Activated naive CD4-positive, alpha-beta T cell treated with anti-CD3 and anti-CD28 coated beads, Interleukin-2, amount 10 ng/mL, durations not matched to agents 7 days and 5 days (primary cell): ENCODE results near the gene MT3.
A peak's percentile ranks its signal among the peaks of the same experiment; 100 is the strongest.

Source experiments
- CTCF ChIA-PET: fragments of 350-600 bp; sonication (Branson Sonifier 250); formaldehyde crosslinking; loops from one replicate; lab custom pipeline; 2021; ENCODE audit warnings: antibody characterized with exemption; lab: Charles Lee
- DNase-seq: peaks from one replicate; pipeline ENCODE4 v3.0.0-alpha.2; 2020
- H3K27ac Mint-ChIP-seq: one replicate; pipeline ENCODE4 v1.8.0; 2021; ENCODE audit warnings: mild to moderate bottlenecking, moderate library complexity, mixed read lengths
- H3K27me3 Mint-ChIP-seq: one replicate; pipeline ENCODE4 v1.8.0; 2021; ENCODE audit warnings: mild to moderate bottlenecking, mixed read lengths
- H3K36me3 Mint-ChIP-seq: one replicate; pipeline ENCODE4 v1.8.0; 2021; ENCODE audit warnings: mixed read lengths
- H3K4me1 Mint-ChIP-seq: one replicate; pipeline ENCODE4 v1.8.0; 2021; ENCODE audit warnings: mixed read lengths
- H3K4me3 Mint-ChIP-seq: one replicate; pipeline ENCODE4 v1.8.0; 2021; ENCODE audit warnings: mild to moderate bottlenecking, moderate library complexity, mixed read lengths
- H3K9me3 Mint-ChIP-seq: one replicate; pipeline ENCODE4 v1.8.0; 2021; ENCODE audit warnings: mixed read lengths

The MT3 gene

DNA sequence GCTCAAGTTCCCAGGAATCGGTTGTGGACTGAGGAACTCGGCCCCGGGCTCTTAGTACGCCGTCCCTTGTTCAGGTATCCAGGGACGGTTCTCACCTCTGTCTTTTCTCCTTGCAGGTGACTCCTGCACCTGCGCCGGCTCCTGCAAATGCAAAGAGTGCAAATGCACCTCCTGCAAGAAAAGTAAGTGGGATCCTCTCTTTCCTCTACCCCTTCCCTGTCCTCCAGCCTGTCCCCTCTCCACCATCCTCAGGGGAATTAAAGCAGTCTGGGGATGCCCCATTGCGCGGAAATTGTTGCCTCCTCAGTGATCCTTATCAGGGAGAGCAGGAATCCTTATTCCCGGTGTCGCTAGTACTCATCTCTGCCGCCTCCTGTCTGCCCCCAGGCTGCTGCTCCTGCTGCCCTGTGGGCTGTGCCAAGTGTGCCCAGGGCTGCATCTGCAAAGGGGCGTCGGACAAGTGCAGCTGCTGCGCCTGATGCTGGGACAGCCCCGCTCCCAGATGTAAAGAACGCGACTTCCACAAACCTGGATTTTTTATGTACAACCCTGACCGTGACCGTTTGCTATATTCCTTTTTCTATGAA, 19.6 kb downstream of the MT3 start:
- DNase-seq: peak; percentile 37
- H3K36me3 Mint-ChIP-seq: peaks cover 1% of the 10 kb centered on the region
- H3K9me3 Mint-ChIP-seq: no peaks in the 10 kb centered on the region
- H3K4me3 Mint-ChIP-seq: peak overlapping the region; percentile 92
- CTCF ChIA-PET: interaction anchor here (0.6 to 2.1 kb wide), 5 partner anchors 11 to 253 kb away, joined by 3 to 6 read pairs (median 4); no protein-coding TSS in a partner anchor
- H3K27me3 Mint-ChIP-seq: peaks cover 8% of the 10 kb centered on the region
- peaks cover 44% of the 10 kb centered on the region for H3K4me1 Mint-ChIP-seq
- peak overlapping the region; percentile 93 for H3K27ac Mint-ChIP-seq

DNA sequence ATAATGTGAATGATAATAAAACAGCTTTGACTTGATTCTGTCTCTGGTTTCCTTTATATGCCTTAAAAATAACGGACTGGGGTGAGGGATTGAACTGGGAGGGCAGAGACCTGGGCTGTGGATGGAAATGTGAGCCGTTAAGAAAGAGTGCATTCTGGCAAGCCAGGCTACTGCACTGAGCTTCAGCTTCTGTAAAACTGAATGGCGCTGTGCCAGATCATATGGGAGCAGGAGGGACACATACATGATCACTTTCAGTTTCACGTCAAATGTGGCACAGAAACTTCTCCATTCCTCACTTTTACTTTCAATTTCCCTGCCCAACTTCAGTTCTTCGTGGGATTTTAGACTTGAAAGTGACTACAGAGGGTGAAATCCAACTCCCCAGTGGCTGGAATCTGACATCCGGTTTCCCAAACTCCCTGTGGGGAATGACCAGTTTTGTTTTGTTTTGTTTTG, 20.2 kb downstream of the MT3 start:
- CTCF ChIA-PET: interaction anchor here (0.6 to 2.1 kb wide), 3 partner anchors 11 to 254 kb away, joined by 3 to 6 read pairs (median 3); no protein-coding TSS in a partner anchor
- H3K4me1 Mint-ChIP-seq: peaks cover 44% of the 10 kb centered on the region
- peak; percentile 86 for DNase-seq
- peak overlapping the region; percentile 93 for H3K27ac Mint-ChIP-seq
- H3K27me3 Mint-ChIP-seq: peaks cover 4% of the 10 kb centered on the region
- H3K36me3 Mint-ChIP-seq: peaks cover 1% of the 10 kb centered on the region
- H3K9me3 Mint-ChIP-seq: no peaks in the 10 kb centered on the region
- peak overlapping the region; percentile 92 for H3K4me3 Mint-ChIP-seq

DNA sequence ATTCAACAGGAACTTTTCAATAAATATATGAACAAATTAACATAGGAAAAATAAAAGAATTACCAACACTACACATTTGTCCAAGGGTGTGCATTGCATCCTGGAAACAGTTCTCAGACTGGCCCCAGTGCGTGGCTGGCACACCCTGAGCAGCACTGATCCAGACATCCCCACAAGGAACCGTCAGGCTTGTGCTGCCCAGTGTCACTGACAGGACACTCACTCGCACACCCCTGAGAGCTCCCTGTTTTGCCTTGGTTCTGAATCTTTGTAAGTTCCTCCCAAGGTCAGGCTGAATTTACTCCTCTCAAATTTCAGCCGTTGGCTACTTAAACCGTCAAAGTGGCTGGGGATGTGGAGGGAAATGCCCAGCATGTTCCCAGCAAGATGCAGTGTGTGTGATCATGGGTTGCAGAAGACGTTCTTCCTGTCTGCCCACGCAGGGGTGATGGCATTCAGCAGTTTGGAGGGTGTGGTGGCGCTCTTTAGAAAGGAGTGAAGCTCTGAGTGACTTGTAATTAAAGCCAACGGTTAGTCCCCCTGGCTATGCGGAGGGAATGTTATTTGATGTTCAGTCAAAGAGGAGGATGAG, 20.8 kb downstream of the MT3 start:
- peaks cover 48% of the 10 kb centered on the region for H3K4me1 Mint-ChIP-seq
- peak; percentile 47 for DNase-seq
- peak overlapping the region; percentile 92 for H3K4me3 Mint-ChIP-seq
- H3K27ac Mint-ChIP-seq: peak overlapping the region; percentile 93
- peaks cover 2% of the 10 kb centered on the region for H3K27me3 Mint-ChIP-seq
- peaks cover 1% of the 10 kb centered on the region for H3K36me3 Mint-ChIP-seq
- CTCF ChIA-PET: interaction anchor here (0.9 to 2.1 kb wide), 2 partner anchors 92 to 254 kb away, joined by 3 to 6 read pairs; no protein-coding TSS in a partner anchor
- no peaks in the 10 kb centered on the region for H3K9me3 Mint-ChIP-seq

DNA sequence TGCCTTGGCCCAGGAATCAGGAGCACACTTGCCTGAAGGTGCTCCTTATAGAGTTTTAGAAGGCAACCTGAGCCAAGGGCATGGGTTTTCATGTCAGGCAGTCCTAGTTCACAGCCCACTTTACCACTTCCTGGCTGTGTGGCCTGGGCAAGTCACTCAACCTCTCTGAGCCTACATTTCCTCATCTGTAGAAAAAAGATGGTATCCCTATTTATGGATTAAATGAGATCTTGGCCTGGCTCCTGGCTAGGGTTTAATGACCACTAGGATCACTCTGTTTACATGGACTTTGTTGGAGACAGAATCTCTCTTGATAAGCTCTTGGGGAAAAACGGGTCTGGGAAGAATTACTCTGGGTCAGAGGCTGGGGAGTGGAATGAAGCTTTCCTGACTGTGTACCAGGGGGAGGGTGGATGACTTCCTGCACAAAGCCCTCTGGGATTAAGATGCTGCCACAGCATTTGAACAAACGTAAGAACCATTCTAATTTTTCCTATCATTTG, 21.3 kb downstream of the MT3 start:
- Mint-ChIP-seq H3K9me3 (no peaks in the 10 kb centered on the region), H3K36me3 (peaks cover 1% of the 10 kb centered on the region), H3K27me3 (no peaks in the 10 kb centered on the region), H3K4me3 (peak overlapping the region; percentile 38), H3K27ac (peak overlapping the region; percentile 93), H3K4me1 (peaks cover 48% of the 10 kb centered on the region)
- no peak for DNase-seq
- CTCF ChIA-PET: interaction anchor here (1.2 to 2.1 kb wide), 2 partner anchors 10 to 91 kb away, joined by 4 to 6 read pairs; no protein-coding TSS in a partner anchor

DNA sequence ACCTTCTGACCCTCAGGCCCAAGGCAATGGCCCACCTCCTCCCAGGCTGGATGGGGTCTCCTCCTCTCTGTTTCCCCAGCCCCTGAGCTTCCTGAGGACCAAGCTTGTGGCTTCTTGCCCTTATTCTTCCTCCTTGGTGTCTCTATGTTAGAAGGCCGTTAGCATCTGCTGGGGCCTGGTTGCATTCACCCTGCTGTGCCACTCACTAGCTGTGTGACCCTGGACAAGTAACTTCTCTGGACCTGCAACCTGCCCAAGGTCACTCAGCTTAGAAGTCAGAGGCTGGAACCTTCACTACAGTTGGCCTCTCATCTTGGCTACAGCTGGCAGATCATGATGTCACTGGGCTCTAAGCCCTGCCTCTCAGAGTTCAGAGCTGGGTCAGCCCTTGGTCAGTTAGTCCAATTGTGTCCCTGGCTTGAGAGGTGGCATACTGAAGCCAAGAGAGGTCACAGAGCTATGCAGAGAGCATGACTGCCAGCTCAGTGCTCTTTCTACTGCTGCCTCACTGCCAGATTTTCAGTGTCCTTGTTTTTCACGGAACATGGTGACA, 22.0 kb downstream of the MT3 start:
- DNase-seq: no peak

DNA sequence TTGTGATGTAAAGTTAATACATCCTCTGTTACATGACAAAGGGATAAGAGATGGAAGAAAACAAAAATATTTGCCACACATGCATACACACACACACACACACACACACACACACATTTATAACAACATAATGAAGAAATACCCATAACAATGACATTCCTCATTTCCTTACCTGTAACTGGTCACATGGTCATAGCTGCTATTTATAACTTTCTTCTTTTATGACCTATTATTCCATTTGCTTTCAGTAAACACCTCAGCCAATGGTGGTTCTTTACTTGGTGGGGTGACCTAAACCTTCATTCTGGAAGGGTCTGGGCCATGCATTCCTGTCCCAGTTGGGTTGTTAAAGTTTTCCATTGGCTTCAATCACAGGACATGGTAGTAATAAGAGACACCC, 24.4 kb downstream of the MT3 start:
- CTCF ChIA-PET: interaction anchor here (1.2 kb wide), 1 partner anchor 10 kb away, joined by 4 read pairs; no protein-coding TSS in a partner anchor
- no peak overlapping the region for H3K4me3 Mint-ChIP-seq
- no peaks in the 10 kb centered on the region for H3K9me3 Mint-ChIP-seq
- H3K27me3 Mint-ChIP-seq: peaks cover 22% of the 10 kb centered on the region
- H3K4me1 Mint-ChIP-seq: peaks cover 47% of the 10 kb centered on the region
- H3K36me3 Mint-ChIP-seq: peaks cover 1% of the 10 kb centered on the region
- no peak overlapping the region for H3K27ac Mint-ChIP-seq
- no peak for DNase-seq

More for the DNA sequence above, 22.0 kb downstream of the MT3 start:
- H3K9me3 Mint-ChIP-seq: no peaks in the 10 kb centered on the region
- peaks cover 1% of the 10 kb centered on the region for H3K36me3 Mint-ChIP-seq
- peaks cover 47% of the 10 kb centered on the region for H3K4me1 Mint-ChIP-seq
- H3K4me3 Mint-ChIP-seq: no peak overlapping the region
- H3K27me3 Mint-ChIP-seq: no peaks in the 10 kb centered on the region
- no peak overlapping the region for H3K27ac Mint-ChIP-seq
- CTCF ChIA-PET: interaction anchor here (1.2 to 2.1 kb wide), 2 partner anchors 11 to 91 kb away, joined by 4 to 6 read pairs; no protein-coding TSS in a partner anchor

DNA sequence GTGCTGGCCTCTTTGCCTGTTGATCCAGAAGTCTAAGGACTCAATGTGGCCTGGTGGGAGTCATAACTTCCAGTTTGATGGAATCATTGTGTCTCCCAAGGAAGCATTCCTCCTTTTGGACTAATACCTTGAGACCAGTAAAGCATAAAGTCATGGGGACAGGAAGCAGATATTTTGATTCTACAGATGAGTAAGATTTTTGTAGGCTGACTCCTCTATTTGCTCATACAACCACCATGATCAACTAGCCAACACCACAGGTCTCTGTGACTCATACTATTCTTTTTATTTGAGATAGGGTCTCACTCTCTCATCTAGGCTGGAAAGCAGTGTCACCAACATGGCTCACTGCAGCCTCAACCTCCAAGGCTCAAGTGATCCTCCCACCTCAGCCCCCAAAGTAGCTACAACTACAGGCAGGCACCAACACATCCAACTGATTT, 25.2 kb downstream of the MT3 start:
- no peak overlapping the region for H3K4me3 Mint-ChIP-seq

DNA sequence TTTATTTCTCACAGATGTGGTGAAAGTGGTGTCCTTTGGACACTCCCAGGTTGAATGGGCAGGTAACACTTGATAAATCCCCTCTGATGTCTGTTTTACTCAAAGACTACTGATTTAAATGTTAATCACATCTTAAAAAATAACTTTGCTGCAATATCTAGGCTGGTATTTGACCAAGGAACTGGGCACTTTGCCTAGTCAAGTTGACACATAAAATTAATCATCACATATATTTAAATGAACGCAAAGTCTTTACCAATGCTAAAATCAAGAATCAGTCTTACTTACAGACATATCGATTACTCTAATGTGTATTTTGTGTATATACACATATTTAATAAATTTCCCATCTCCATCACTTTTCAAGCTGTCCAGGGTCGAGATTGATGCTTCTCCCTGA, 26.0 kb downstream of the MT3 start:
- Mint-ChIP-seq H3K4me3 (no peak overlapping the region), H3K4me1 (peaks cover 34% of the 10 kb centered on the region), H3K9me3 (no peaks in the 10 kb centered on the region), H3K27me3 (peaks cover 38% of the 10 kb centered on the region), H3K27ac (no peak overlapping the region), H3K36me3 (no peaks in the 10 kb centered on the region)
- DNase-seq: no peak
- CTCF ChIA-PET: no interaction called here

More for the DNA sequence above, 25.2 kb downstream of the MT3 start:
- DNase-seq: no peak
- no peaks in the 10 kb centered on the region for H3K9me3 Mint-ChIP-seq
- H3K36me3 Mint-ChIP-seq: no peaks in the 10 kb centered on the region
- CTCF ChIA-PET: no interaction called here
- no peak overlapping the region for H3K27ac Mint-ChIP-seq
- H3K4me1 Mint-ChIP-seq: peaks cover 40% of the 10 kb centered on the region
- H3K27me3 Mint-ChIP-seq: peaks cover 31% of the 10 kb centered on the region

DNA sequence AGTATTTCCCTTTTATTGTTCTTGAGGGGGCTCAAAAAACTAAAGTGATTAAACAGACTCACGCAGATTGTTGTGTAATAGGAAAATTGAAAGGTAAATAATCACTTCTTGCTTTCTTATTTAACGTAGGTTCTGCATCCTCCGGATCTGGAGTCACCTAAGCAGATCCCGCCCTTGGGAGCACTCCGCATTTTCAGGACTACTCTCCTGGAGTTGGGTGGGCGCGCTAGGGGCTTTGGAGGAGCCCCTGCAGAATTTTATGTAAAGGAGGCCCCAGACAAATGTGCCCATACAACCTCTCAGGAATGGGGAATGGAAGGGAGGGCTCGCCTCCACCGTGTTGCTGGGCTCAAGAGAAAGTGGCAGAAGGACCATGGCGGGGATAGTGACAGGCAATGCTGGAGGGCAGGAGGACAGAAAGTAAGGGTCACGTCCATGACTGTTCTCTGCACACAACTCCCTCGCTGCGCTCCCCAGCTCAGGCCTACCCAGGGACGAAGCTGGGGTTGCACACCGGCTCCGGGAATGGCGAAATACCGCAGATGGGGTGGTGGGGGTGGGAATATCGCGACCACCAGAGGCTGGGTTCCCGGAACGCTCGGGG, 27.4 kb downstream of the MT3 start:
- peak overlapping the region; percentile 17 for H3K4me3 Mint-ChIP-seq
- peaks cover 49% of the 10 kb centered on the region for H3K27me3 Mint-ChIP-seq
- CTCF ChIA-PET: interaction anchor here (0.7 kb wide), 1 partner anchor 245 kb away, joined by 3 read pairs; no protein-coding TSS in a partner anchor
- no peak for DNase-seq
- H3K27ac Mint-ChIP-seq: no peak overlapping the region
- H3K4me1 Mint-ChIP-seq: peaks cover 23% of the 10 kb centered on the region
- H3K36me3 Mint-ChIP-seq: no peaks in the 10 kb centered on the region
- no peaks in the 10 kb centered on the region for H3K9me3 Mint-ChIP-seq

DNA sequence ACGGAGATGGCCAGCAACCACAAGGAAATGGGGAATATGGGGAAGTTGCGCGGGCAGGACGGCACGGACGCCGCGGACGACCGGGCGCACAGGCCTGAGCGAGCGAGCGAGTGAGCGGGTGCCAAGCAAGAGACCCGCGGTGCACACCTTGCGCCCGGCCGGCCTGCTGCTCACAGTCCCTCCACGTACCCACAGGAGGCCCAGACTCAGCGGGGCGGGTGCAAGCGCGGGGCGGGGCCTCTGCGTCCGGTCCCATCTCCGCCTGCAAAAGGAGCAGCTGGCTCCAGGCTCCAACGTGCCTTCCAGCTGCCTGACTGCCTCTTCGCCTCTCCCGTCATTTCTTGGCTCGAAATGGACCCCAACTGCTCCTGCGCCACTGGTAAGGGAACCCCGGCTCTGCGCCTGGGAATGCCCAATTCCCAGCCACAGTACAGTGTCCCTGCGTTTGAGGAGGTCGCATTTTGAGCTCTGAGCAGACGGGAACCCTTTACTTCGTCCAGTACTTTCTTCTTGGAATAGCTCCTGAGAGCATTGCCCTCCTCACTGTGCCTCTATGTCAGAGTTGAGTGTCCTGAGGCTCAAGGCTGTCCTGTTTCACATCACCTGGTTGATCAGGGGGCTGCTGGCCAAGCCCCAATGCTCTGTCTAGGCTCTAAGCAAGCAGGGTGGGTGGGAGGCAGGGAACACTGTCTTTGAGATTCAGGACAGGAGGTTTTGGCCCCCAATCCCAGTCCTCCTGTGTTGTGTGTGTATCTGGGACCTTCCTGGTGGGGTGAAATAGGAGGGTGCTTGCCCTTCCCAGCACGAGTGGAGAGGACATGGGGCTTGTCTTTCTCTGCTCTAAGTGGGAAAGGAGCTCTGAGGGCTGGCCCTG, 28.1 kb downstream of the MT3 start:
- CTCF ChIA-PET: interaction anchor here (0.7 to 2.1 kb wide), 4 partner anchors 17 to 244 kb away, joined by 3 to 6 read pairs (median 3); no protein-coding TSS in a partner anchor
- peaks cover 54% of the 10 kb centered on the region for H3K27me3 Mint-ChIP-seq
- DNase-seq: peak; percentile 78
- H3K36me3 Mint-ChIP-seq: no peaks in the 10 kb centered on the region
- no peak overlapping the region for H3K27ac Mint-ChIP-seq
- peaks cover 23% of the 10 kb centered on the region for H3K4me1 Mint-ChIP-seq
- H3K9me3 Mint-ChIP-seq: no peaks in the 10 kb centered on the region
- H3K4me3 Mint-ChIP-seq: peak overlapping the region; percentile 39

DNA sequence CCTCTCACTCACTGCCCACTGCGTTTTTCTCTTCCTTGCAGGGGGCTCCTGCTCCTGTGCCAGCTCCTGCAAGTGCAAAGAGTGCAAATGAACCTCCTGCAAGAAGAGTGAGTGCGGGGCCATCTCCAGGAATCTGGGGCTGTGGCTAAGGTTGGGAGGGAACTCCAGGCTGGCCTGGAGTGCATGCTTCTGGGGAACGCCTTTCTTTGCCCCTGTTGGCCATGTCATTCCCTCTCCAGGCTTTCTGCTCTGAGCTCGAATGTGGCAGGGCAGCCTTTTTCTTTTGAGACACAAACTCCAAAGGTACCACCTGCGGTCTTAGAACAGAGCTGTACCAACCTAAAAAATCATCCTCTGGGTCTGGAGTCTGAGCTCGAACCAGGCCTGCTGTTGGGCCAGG, 28.8 kb downstream of the MT3 start:
- Mint-ChIP-seq H3K36me3 (no peaks in the 10 kb centered on the region), H3K9me3 (no peaks in the 10 kb centered on the region), H3K27me3 (peaks cover 61% of the 10 kb centered on the region), H3K4me1 (peaks cover 23% of the 10 kb centered on the region), H3K4me3 (no peak overlapping the region), H3K27ac (no peak overlapping the region)
- CTCF ChIA-PET: interaction anchor here (0.6 to 2.1 kb wide), 4 partner anchors 18 to 84 kb away, joined by 3 to 6 read pairs (median 4); no protein-coding TSS in a partner anchor
- no peak for DNase-seq

DNA sequence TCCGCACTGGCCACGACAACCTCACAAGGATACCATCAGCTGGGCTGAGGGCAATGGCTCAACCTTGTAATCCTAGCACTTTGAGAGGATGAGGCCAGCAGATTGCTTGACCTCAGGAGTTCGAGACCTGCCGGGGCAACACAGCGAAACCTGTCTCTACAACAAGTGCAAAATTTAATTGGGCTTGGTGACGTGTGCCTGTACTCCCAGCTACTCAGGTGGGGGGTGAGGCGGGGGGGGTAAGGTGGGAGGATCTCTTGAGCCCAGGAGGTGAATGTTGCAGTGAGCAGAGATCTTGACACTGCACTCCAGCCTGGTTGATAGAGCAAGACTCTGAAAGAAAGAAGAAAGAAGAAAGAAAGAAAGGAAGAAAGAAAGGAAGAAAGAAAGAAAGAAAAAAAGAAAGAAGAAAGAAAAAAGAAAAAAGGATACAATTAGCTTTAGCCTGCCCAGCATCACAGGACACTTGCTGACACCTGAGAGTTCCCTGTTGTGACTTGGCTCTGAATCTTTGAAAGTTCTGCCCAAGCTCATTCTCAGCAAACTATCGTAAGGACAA, 31.1 kb downstream of the MT3 start:
- H3K27ac Mint-ChIP-seq: no peak overlapping the region
- peaks cover 28% of the 10 kb centered on the region for H3K4me1 Mint-ChIP-seq
- peaks cover 76% of the 10 kb centered on the region for H3K27me3 Mint-ChIP-seq
- H3K9me3 Mint-ChIP-seq: no peaks in the 10 kb centered on the region
- peaks cover 2% of the 10 kb centered on the region for H3K36me3 Mint-ChIP-seq
- no peak overlapping the region for H3K4me3 Mint-ChIP-seq
- CTCF ChIA-PET: interaction anchor here (0.6 kb wide), 1 partner anchor 56 kb away, joined by 3 read pairs; no protein-coding TSS in a partner anchor
- no peak for DNase-seq
